Peyer's patch (tissue), 4 donors: ENCODE data around the gene NXPH2.

ENCODE experiments used
- CTCF ChIP-seq, 6 experiments: fragments of 450-650 bp in 4 of 6; fragments of 200-600 bp in 2 of 6; sonication (generic) in 1 of 6; IDR thresholded peaks; one replicate each; pipeline ENCODE4 v1.5.1; 2017 to 2019; ENCODE audit warnings: antibody characterized with exemption in 6 of 6, mild to moderate bottlenecking in 3 of 6, moderate library complexity in 1 of 6
- POLR2A ChIP-seq, 2 donors: fragments of 450-650 bp; IDR thresholded peaks; one replicate each; pipeline ENCODE4 v1.5.1; 2017; ENCODE audit warnings: antibody characterized with exemption in 2 of 2, mild to moderate bottlenecking in 2 of 2, moderate library complexity in 2 of 2

GRCh38 chr2:138771534-138771933 lies 8.7 kb downstream of the NXPH2 start:
- TF ChIP-seq CTCF (IDR thresholded peaks at IDR 0.05), result no peak
- no peak for TF ChIP-seq POLR2A (IDR thresholded peaks at IDR 0.05)
